Limb (tissue), 2 donors: ENCODE results near the gene SLC30A9.

ENCODE experiments used
- DNase-seq, 2 donors: peaks; one replicate each; pipeline ENCODE4 v3.0.0-alpha.2; 2016; ENCODE audit errors: extremely low spot score in 2 of 2

Gene SLC30A9

GRCh38 chr4:42136371-42136770 is 146.0 kb downstream of the SLC30A9 start:
- DNase-seq: no peak
